ENCODE measurements around the gene PLCB4. TPM values are rescaled to one million over a fixed set of nuclear protein-coding genes. Genes with fewer than 3 reads are reported as not detected.

Gene PLCB4
- total RNA-seq, 1 donor from 2014 or later: 38.0 TPM

- TF ChIP-seq CTCF (IDR thresholded peaks at IDR 0.05): no peak
- H3K27ac ChIP-seq: no peak overlapping the region
- DNase-seq (ENCODE audit: low spot score in 2 of 2): no peak
- intact Hi-C loops (cut with DNase I): no loop called here
- no peaks in the 10 kb centered on the region for H3K36me3 ChIP-seq
- H3K27me3 ChIP-seq: no peaks in the 10 kb centered on the region
- no peak overlapping the region for H3K4me3 ChIP-seq
- H3K4me1 ChIP-seq: peaks cover 4 to 10% of the 10 kb centered on the region in 2 donors
- no peaks in the 10 kb centered on the region for H3K9me3 ChIP-seq
Measured at GRCh38 chr20:9490161-9490560, 421.3 kb downstream of the PLCB4 start.

- Histone ChIP-seq H3K36me3 (no peaks in the 10 kb centered on the region), H3K9me3 (no peaks in the 10 kb centered on the region), H3K27me3 (no peaks in the 10 kb centered on the region), H3K4me1 (peaks cover 4 to 10% of the 10 kb centered on the region in 2 donors), H3K4me3 (no peak overlapping the region), H3K27ac (no peak overlapping the region)
- no peak for DNase-seq (ENCODE audit: low spot score in 2 of 2)
- intact Hi-C loops (cut with DNase I): no loop called here
- TF ChIP-seq CTCF (IDR thresholded peaks at IDR 0.05): no peak
Measured at GRCh38 chr20:9490631-9491030, 421.7 kb downstream of the PLCB4 start.

GRCh38 chr20:9491324-9491723 is 422.4 kb downstream of the PLCB4 start:
- Histone ChIP-seq H3K27ac (no peak overlapping the region), H3K9me3 (no peaks in the 10 kb centered on the region), H3K4me3 (no peak overlapping the region), H3K4me1 (peaks cover 4 to 10% of the 10 kb centered on the region in 2 donors), H3K27me3 (no peaks in the 10 kb centered on the region), H3K36me3 (no peaks in the 10 kb centered on the region)
- DNase-seq (ENCODE audit: low spot score in 2 of 2): no peak
- TF ChIP-seq CTCF (IDR thresholded peaks at IDR 0.05): no peak
- intact Hi-C loops (cut with DNase I): no loop called here

GRCh38 chr20:9492067-9492466 is 423.2 kb downstream of the PLCB4 start:
- Histone ChIP-seq H3K36me3 (no peaks in the 10 kb centered on the region), H3K27me3 (no peaks in the 10 kb centered on the region), H3K27ac (no peak overlapping the region), H3K4me3 (peak overlapping the region in 1 of 2 donors; percentile 9), H3K4me1 (peaks cover 4 to 10% of the 10 kb centered on the region in 2 donors), H3K9me3 (no peaks in the 10 kb centered on the region)
- no peak for TF ChIP-seq CTCF (IDR thresholded peaks at IDR 0.05)
- DNase-seq (ENCODE audit: low spot score in 2 of 2): no peak
- intact Hi-C loops (cut with DNase I): no loop called here

- TF ChIP-seq CTCF (IDR thresholded peaks at IDR 0.05): no peak
- no peaks in the 10 kb centered on the region for H3K9me3 ChIP-seq
- intact Hi-C loops (cut with DNase I): no loop called here
- H3K4me1 ChIP-seq: peaks cover 4 to 10% of the 10 kb centered on the region in 2 donors
- no peak for DNase-seq (ENCODE audit: low spot score in 2 of 2)
- H3K36me3 ChIP-seq: no peaks in the 10 kb centered on the region
- no peak overlapping the region for H3K4me3 ChIP-seq
- H3K27ac ChIP-seq: no peak overlapping the region
- no peaks in the 10 kb centered on the region for H3K27me3 ChIP-seq
Measured at GRCh38 chr20:9493803-9494202, 424.9 kb downstream of the PLCB4 start.

- Histone ChIP-seq H3K9me3 (no peaks in the 10 kb centered on the region), H3K27ac (no peak overlapping the region), H3K36me3 (no peaks in the 10 kb centered on the region), H3K4me3 (no peak overlapping the region), H3K27me3 (no peaks in the 10 kb centered on the region), H3K4me1 (peaks cover 4 to 10% of the 10 kb centered on the region in 2 donors)
- no peak for TF ChIP-seq CTCF (IDR thresholded peaks at IDR 0.05)
- intact Hi-C loops (cut with DNase I): no loop called here
- no peak for DNase-seq (ENCODE audit: low spot score in 2 of 2)
Measured at GRCh38 chr20:9495701-9496100, 426.8 kb downstream of the PLCB4 start.
